Neuronal stem cell (in vitro differentiated cells): ENCODE data around the gene SERPIND1.
A peak's percentile ranks its signal among the peaks of the same experiment; 100 is the strongest.
"Not testable (repeated sequence)": the region's sequence is repeated elsewhere in the genome, so short reads cannot be mapped to it uniquely, and the experiment has no call there.

Experiments
- DNase-seq: peaks from one replicate; pipeline ENCODE4 v3.0.0-alpha.2; 2013; ENCODE audit warnings: low spot score
- H2AFZ ChIP-seq: one replicate; pipeline ENCODE4 v1.6.1; 2013; ENCODE audit warnings: mild to moderate bottlenecking, low read length, inconsistent platforms
- H2AK5ac ChIP-seq: 2 replicates; pipeline ENCODE4 v1.6.1; 2013; ENCODE audit warnings: low read depth, mild to moderate bottlenecking, inconsistent platforms, low read length, moderate library complexity, mixed read lengths
- H2BK120ac ChIP-seq: 2 replicates; pipeline ENCODE4 v1.6.1; 2013; ENCODE audit warnings: low read depth, mild to moderate bottlenecking, inconsistent platforms, low read length, moderate library complexity, mixed read lengths
- H2BK12ac ChIP-seq: one replicate; pipeline ENCODE4 v1.6.1; 2013; ENCODE audit warnings: low read length, inconsistent platforms
- H2BK15ac ChIP-seq: 2 replicates; pipeline ENCODE4 v1.6.1; 2013; ENCODE audit warnings: mild to moderate bottlenecking, low read length, inconsistent platforms, mixed read lengths
- H2BK5ac ChIP-seq: one replicate; pipeline ENCODE4 v1.6.1; 2013; ENCODE audit warnings: inconsistent platforms, mild to moderate bottlenecking, low read length, moderate library complexity
- H3K14ac ChIP-seq: one replicate; pipeline ENCODE4 v1.6.1; 2013; ENCODE audit warnings: low read length, inconsistent platforms
- H3K18ac ChIP-seq: 2 replicates; pipeline ENCODE4 v1.6.1; 2013; ENCODE audit warnings: low read length, inconsistent platforms
- H3K23ac ChIP-seq: 2 replicates; pipeline ENCODE4 v1.6.1; 2013; ENCODE audit warnings: low read depth, mild to moderate bottlenecking, mixed read lengths, low read length, inconsistent platforms; ENCODE audit not compliant: poor library complexity
- H3K27ac ChIP-seq: replicated peaks from 3 replicates; pipeline ENCODE4 v1.5.1; 2013; ENCODE audit warnings: low read length, inconsistent platforms
- H3K27me3 ChIP-seq, 3 experiments: 2 replicates each; pipeline ENCODE4 v1.6.1; 2013; ENCODE audit warnings: low read length in 3 of 3, mild to moderate bottlenecking in 2 of 3, inconsistent platforms in 1 of 3, low read depth in 1 of 3, mixed read lengths in 1 of 3, moderate library complexity in 1 of 3; ENCODE audit not compliant: control insufficient read depth in 3 of 3, insufficient read depth in 3 of 3
- H3K36me3 ChIP-seq, 2 donors: replicated peaks in 1 of 2; 2 replicates each; pipeline ENCODE4 v1.6.1; 2013; ENCODE audit warnings: low read length in 2 of 2; ENCODE audit not compliant: control insufficient read depth in 2 of 2, insufficient read depth in 2 of 2
- H3K4ac ChIP-seq: 2 replicates; pipeline ENCODE4 v1.6.1; 2013; ENCODE audit warnings: inconsistent platforms, mild to moderate bottlenecking, low read length, moderate library complexity
- H3K4me1 ChIP-seq, 2 donors: 1 replicate in 1 of 2; 2 replicates in 1 of 2; pipeline ENCODE4 v1.6.1; 2013; ENCODE audit warnings: low read length in 2 of 2, low read depth in 1 of 2; ENCODE audit not compliant: control insufficient read depth in 2 of 2, insufficient read depth in 1 of 2
- H3K4me2 ChIP-seq: one replicate; pipeline ENCODE4 v1.6.1; 2013; ENCODE audit warnings: mild to moderate bottlenecking, low read length, inconsistent platforms; ENCODE audit not compliant: insufficient read depth, poor library complexity, severe bottlenecking
- H3K4me3 ChIP-seq, 2 donors: 2 replicates each; pipeline ENCODE4 v1.5.1; 2013; ENCODE audit warnings: low read length in 2 of 2, mild to moderate bottlenecking in 2 of 2, inconsistent platforms in 1 of 2, moderate library complexity in 1 of 2
- H3K79me1 ChIP-seq: one replicate; pipeline ENCODE4 v1.6.1; 2013; ENCODE audit warnings: low read depth, mild to moderate bottlenecking, inconsistent platforms, low read length, moderate library complexity
- H3K9ac ChIP-seq: one replicate; pipeline ENCODE4 v1.6.1; 2013; ENCODE audit warnings: mild to moderate bottlenecking, low read depth, low read length, inconsistent platforms; ENCODE audit not compliant: poor library complexity
- H3K9me3 ChIP-seq, 2 donors: replicated peaks in 1 of 2; 2 replicates each; pipeline versions ENCODE3 to v1.6.1; 2013; ENCODE audit warnings: low read length in 2 of 2, mild to moderate bottlenecking in 2 of 2, inconsistent platforms in 1 of 2, low read depth in 1 of 2, mixed read lengths in 1 of 2, moderate library complexity in 1 of 2; ENCODE audit not compliant: control insufficient read depth in 2 of 2, insufficient read depth in 1 of 2
- H4K8ac ChIP-seq: one replicate; pipeline ENCODE4 v1.6.1; 2013; ENCODE audit warnings: low read depth, mild to moderate bottlenecking, inconsistent platforms, low read length, moderate library complexity
- H4K91ac ChIP-seq: one replicate; pipeline ENCODE4 v1.6.1; 2013; ENCODE audit warnings: low read length, low read depth, mild to moderate bottlenecking, inconsistent platforms; ENCODE audit not compliant: poor library complexity
- WGBS, 2 donors: extraction: QIAGEN DNeasy Blood & Tissue Kit; methylation state at CpG; one replicate each; pipeline ENCODE4 v1.1.7; 2013; ENCODE audit warnings: missing lambda C conversion rate in 2 of 2, mixed read lengths in 1 of 2; ENCODE audit not compliant: insufficient read length in 2 of 2, insufficient replicate concordance in 1 of 2; ENCODE audit errors: extremely low coverage in 2 of 2; 5-methylcytosine and 5-hydroxymethylcytosine counted together

Gene SERPIND1

GRCh38 chr22:20727118-20728015, 46.5 kb upstream of the SERPIND1 start:
- Histone ChIP-seq H3K36me3 (peaks cover 25 to 51% of the 10 kb centered on the region in 2 donors), H2BK12ac (no peak overlapping the region)

GRCh38 chr22:20728523-20729190, 45.3 kb upstream of the SERPIND1 start:
- WGBS, 2 donors, result no CpG with 5 or more reads among the region's 10 CpGs
- Histone ChIP-seq H3K79me1 (no peaks in the 10 kb centered on the region), H4K91ac (no peak overlapping the region)

More at GRCh38 chr22:20727118-20728015, 46.5 kb upstream of the SERPIND1 start:
- no peak overlapping the region for H4K91ac ChIP-seq
- H3K9ac ChIP-seq, result no peak overlapping the region
- no peaks in the 10 kb centered on the region for H3K4me1 ChIP-seq
- no peak overlapping the region for H2BK5ac ChIP-seq
- no peak overlapping the region for H2AK5ac ChIP-seq
- no peak for DNase-seq
- H3K14ac ChIP-seq, result no peak overlapping the region
- H3K18ac ChIP-seq, result no peak overlapping the region
- no peak overlapping the region for H2AFZ ChIP-seq
- H3K9me3 ChIP-seq, result no peaks in the 10 kb centered on the region
- no peak overlapping the region for H2BK15ac ChIP-seq
- peak overlapping the region; percentile 49 for H3K23ac ChIP-seq
- no peak overlapping the region for H3K27ac ChIP-seq
- no peak overlapping the region for H4K8ac ChIP-seq
- no peaks in the 10 kb centered on the region for H3K79me1 ChIP-seq
- H3K4me2 ChIP-seq, result no peak overlapping the region
- H3K4ac ChIP-seq, result no peak overlapping the region
- no peak overlapping the region for H3K4me3 ChIP-seq
- no peaks in the 10 kb centered on the region for H3K27me3 ChIP-seq
- no peak overlapping the region for H2BK120ac ChIP-seq
- WGBS, 2 donors, result no CpG with 5 or more reads among the region's 29 CpGs

GRCh38 chr22:20729194-20729593, 44.7 kb upstream of the SERPIND1 start:
- Histone ChIP-seq H3K4me1 (no peaks in the 10 kb centered on the region), H2BK15ac (no peak overlapping the region), H3K79me1 (no peaks in the 10 kb centered on the region), H3K4ac (no peak overlapping the region), H2AK5ac (no peak overlapping the region), H4K91ac (no peak overlapping the region), H3K36me3 (peaks cover 25 to 52% of the 10 kb centered on the region in 2 donors), H4K8ac (no peak overlapping the region), H3K4me2 (no peak overlapping the region), H3K14ac (no peak overlapping the region), H2BK120ac (no peak overlapping the region), H3K9ac (no peak overlapping the region), H3K27ac (no peak overlapping the region), H3K23ac (peak overlapping the region; percentile 50), H3K18ac (no peak overlapping the region), H3K27me3 (no peaks in the 10 kb centered on the region), H3K9me3 (no peaks in the 10 kb centered on the region), H2AFZ (no peak overlapping the region), H2BK12ac (no peak overlapping the region), H2BK5ac (no peak overlapping the region), H3K4me3 (peak overlapping the region in 1 of 2 donors; percentile 11)
- no CpG with 5 or more reads among the region's 13 CpGs for WGBS, 2 donors
- DNase-seq, result no peak

More at GRCh38 chr22:20728523-20729190, 45.3 kb upstream of the SERPIND1 start:
- H3K9ac ChIP-seq, result no peak overlapping the region
- H2AFZ ChIP-seq, result no peak overlapping the region
- H3K23ac ChIP-seq, result peak overlapping the region; percentile 85
- no peak overlapping the region for H3K18ac ChIP-seq
- H3K27me3 ChIP-seq, result no peaks in the 10 kb centered on the region
- DNase-seq, result no peak
- no peak overlapping the region for H2BK120ac ChIP-seq
- peak overlapping the region; percentile 71 for H3K14ac ChIP-seq
- H2BK12ac ChIP-seq, result no peak overlapping the region
- H3K4me1 ChIP-seq, result no peaks in the 10 kb centered on the region
- no peak overlapping the region for H3K4me2 ChIP-seq
- no peak overlapping the region for H3K4ac ChIP-seq
- H4K8ac ChIP-seq, result no peak overlapping the region
- no peak overlapping the region for H2AK5ac ChIP-seq
- no peaks in the 10 kb centered on the region for H3K9me3 ChIP-seq
- no peak overlapping the region for H2BK15ac ChIP-seq
- peak overlapping the region in 1 of 2 donors; percentile 11 for H3K4me3 ChIP-seq
- H3K36me3 ChIP-seq, result peaks cover 25 to 52% of the 10 kb centered on the region in 2 donors
- no peak overlapping the region for H2BK5ac ChIP-seq
- no peak overlapping the region for H3K27ac ChIP-seq

- H3K9ac ChIP-seq, H3K27ac ChIP-seq, H3K27me3 ChIP-seq, H3K4ac ChIP-seq, H3K14ac ChIP-seq, H2BK12ac ChIP-seq, H3K79me1 ChIP-seq, H2AFZ ChIP-seq, H4K91ac ChIP-seq, H3K4me3 ChIP-seq, H2BK15ac ChIP-seq, H2BK5ac ChIP-seq, H4K8ac ChIP-seq, H3K9me3 ChIP-seq, H2AK5ac ChIP-seq, H2BK120ac ChIP-seq, H3K4me2 ChIP-seq, H3K4me1 ChIP-seq, H3K18ac ChIP-seq, H3K23ac ChIP-seq, DNase-seq: not testable (repeated sequence)
- peaks cover 18 to 29% of the 10 kb centered on the region in 2 donors for H3K36me3 ChIP-seq
- WGBS, 2 donors, result no CpG with 5 or more reads among the region's 8 CpGs
Observed at GRCh38 chr22:20732431-20732830, 41.5 kb upstream of the SERPIND1 start.
